GM19328 (cell line): ENCODE results near the gene BCDIN3D.
"Not testable (repeated sequence)": the region's sequence is repeated elsewhere in the genome, so short reads cannot be mapped to it uniquely, and the experiment has no call there.

ENCODE experiments used
- ATAC-seq: cut with Tn5 transposase; IDR thresholded peaks from one replicate; pipeline ENCODE4 v1.9.1; 2021; ENCODE audit warnings: mild to moderate bottlenecking, moderate library complexity; ENCODE audit not compliant: unreplicated experiment

Gene BCDIN3D, protein sequence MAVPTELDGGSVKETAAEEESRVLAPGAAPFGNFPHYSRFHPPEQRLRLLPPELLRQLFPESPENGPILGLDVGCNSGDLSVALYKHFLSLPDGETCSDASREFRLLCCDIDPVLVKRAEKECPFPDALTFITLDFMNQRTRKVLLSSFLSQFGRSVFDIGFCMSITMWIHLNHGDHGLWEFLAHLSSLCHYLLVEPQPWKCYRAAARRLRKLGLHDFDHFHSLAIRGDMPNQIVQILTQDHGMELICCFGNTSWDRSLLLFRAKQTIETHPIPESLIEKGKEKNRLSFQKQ

GRCh38 chr12:49842519-49843352 lies at the start of gene BCDIN3D:
BCDIN3D (minus strand) TSS chr12:49843106; CDS start chr12:49843087, 19 bp downstream.
- peak; percentile 73 for ATAC-seq

DNA sequence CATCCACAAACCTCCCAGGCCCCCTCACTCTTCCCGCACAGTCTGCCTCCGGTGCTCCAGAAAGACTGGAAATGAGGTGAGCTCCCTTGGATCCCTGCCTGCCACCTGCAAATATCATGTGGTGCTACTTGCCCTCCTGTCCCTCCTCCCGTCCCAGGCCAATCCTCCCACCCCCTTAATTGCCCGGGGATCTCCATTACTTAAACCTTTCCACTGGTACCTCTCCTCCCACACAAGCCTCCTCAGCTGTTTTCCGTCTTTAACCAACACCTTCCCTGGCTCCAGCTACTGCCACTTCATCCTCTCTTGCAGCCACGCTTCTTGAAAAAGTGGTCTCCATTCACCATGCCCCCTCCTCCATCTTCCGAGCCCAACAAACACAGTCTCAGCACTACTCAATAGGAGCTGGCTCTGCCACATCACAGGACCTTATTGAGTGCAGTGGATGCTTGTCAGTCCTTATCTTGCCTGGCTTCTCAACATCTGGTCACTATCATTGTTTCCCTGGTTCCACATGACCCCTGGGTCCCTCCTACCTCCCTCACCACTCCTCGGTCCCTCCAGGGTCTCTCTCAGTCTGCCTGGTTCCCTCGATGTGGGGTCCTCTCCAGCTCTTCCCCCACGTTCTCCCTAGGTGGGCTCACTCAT lies 49.3 kb upstream of the BCDIN3D start:
- no peak for ATAC-seq

GRCh38 chr12:49891476-49891875 lies 48.6 kb upstream of the BCDIN3D start:
- no peak for ATAC-seq

GRCh38 chr12:49891012-49891411 lies 48.1 kb upstream of the BCDIN3D start:
- ATAC-seq: no peak

- ATAC-seq: no peak
Measured at GRCh38 chr12:49890096-49890461, 47.2 kb upstream of the BCDIN3D start.

DNA sequence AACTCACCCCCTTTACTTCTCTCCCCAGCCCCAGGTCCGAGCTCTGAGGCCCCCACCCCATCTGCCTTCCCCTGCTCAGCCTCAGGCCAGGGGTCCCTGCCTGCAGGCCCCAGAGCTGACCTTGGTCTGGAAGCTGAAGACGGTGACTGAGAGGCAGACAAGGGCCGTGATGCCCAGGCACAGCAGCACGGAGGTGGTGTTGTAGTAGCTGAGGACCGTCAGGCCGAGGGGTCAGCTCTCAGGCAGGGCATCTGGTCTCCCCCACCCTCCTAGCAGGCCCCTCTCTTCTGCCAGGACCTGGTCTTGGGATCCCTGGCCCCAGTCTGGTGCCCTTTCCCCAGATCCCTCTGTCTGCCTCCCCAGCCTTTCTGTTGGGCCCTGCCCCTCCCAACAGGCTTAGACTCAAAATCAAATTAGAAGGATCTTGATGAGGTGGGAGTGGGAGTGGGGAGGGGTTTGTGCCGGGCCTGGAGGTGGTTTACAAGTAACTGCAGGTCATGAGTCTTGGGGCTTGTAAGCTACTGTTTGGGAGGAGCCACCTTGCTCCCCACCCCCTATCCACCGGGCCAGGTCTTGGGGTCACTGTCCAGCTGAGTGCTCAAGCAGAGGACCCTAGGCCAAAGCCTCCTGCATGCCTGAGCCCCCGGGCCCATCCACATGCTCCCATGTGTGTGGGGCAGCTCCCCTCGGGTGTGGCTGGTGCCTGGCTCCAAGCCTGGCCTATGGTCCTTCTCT lies 46.6 kb upstream of the BCDIN3D start:
- ATAC-seq: no peak

DNA sequence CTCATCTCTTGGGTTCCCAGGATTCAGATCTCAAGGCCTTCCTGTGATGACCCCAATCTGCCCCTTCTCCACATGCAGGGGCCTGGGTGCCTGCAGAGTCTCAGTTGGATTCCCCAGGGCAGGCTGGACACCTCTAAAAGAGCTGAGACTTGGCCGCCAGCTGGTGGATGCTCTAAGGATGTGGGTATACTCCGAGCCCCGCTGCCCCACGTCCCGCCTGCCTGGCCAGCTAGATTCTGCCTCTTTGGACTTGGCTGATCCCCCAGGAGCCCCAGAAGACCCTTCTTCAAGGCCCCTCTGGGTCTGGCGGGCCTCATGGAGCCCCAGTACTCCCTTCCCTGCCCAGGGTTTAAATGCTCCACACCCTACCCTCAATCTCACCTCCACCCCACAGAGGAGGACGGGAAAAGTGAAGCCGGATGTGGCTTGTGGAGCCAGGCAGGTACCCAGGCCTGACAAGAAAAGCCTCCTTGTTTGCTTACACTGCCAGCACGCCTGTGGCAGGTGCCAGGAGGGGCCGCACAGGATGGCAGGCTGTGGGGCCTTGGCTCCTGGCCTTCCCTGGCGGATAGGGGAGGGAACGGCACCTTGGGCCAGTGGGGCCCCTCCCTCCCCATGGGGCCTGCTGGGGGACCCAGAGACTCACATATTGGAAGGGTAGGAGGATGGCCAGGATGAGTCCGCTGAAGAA lies 45.7 kb upstream of the BCDIN3D start:
- no peak for ATAC-seq

DNA sequence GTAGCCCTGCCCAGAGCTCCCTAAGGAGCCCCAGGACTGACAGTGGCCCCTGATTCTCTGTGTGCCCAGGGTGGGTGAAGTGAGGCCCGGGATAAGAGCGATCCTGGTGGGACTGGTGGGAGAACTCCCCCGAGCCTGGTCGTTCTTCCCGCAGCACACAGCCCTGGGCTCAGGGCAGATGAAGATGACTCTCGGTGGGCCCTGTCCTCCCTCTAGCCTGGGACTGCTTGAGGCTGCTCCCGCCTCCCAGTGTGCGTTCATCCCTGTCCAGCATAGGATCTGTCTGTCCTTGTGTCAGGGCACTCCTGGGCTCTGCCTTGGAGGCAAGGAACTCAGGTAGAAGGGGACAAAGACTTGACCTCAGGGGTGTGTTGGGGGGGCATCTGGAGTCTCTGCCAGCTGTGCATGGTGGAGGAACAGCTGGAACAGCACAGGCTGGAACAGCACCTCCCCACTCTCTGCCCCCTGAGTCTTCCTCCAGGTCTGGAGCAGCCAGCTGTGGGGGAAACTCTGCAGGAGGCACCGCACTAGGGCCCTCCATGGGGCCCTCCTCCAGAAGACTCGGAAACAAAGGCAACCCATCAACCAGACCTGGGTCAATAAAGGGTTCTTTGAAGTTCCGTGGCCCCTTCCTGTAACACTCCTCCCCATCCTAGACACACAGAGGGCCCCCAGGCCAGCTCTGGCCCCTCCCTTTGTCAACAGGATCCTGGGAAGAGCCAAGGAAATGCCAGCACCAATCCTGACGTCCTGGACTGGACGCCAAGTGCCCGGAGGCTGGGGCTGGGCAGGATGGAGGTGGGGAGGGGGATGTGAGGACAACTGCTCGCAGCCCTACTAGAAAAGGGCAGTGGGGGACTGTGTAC lies 44.9 kb upstream of the BCDIN3D start:
- no peak for ATAC-seq

GRCh38 chr12:49887091-49887490 lies 44.2 kb upstream of the BCDIN3D start:
- no peak for ATAC-seq

DNA sequence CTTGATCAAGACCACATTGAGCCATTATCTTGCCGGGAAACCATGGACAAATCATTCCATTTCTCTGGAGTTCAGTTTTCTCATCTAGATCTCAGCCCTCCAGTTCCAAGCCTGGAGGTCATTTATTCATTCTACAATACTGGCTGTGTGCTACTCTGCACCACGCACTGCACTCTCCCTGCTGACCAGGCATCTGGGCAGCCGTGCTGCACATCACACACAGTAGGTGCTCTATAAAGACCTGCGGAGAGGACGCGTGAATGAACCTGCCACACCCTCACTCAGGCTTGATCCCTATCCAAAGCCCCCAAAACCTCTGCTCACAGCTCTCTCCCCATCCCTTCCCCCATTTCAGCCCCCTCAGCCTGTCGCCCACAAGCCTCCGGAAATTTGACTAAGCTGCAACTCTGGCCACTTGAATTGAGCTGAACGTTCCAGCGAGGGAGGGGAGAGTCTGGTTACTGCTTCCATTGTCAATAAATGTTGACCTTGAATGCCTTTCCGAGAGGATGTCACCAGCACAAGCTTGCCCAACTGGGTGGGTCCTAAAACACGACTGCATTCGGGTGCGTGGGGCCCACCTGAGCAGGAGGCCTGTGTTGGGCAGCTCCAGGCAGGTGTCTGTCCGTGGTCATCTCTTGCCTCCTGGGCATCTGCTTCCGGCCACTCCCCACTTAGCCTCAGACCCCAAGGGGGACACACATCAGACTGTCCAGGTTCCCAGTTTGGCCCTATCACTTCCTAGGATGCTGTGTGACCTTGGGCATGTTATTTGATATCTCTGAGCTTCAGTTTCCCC lies 43.0 kb upstream of the BCDIN3D start:
- ATAC-seq: no peak

- ATAC-seq: no peak
Measured at GRCh38 chr12:49885118-49885517, 42.2 kb upstream of the BCDIN3D start.

- no peak for ATAC-seq
Measured at GRCh38 chr12:49882851-49883464, 40.1 kb upstream of the BCDIN3D start.

- ATAC-seq: no peak
Measured at GRCh38 chr12:49882248-49882850, 39.4 kb upstream of the BCDIN3D start.

DNA sequence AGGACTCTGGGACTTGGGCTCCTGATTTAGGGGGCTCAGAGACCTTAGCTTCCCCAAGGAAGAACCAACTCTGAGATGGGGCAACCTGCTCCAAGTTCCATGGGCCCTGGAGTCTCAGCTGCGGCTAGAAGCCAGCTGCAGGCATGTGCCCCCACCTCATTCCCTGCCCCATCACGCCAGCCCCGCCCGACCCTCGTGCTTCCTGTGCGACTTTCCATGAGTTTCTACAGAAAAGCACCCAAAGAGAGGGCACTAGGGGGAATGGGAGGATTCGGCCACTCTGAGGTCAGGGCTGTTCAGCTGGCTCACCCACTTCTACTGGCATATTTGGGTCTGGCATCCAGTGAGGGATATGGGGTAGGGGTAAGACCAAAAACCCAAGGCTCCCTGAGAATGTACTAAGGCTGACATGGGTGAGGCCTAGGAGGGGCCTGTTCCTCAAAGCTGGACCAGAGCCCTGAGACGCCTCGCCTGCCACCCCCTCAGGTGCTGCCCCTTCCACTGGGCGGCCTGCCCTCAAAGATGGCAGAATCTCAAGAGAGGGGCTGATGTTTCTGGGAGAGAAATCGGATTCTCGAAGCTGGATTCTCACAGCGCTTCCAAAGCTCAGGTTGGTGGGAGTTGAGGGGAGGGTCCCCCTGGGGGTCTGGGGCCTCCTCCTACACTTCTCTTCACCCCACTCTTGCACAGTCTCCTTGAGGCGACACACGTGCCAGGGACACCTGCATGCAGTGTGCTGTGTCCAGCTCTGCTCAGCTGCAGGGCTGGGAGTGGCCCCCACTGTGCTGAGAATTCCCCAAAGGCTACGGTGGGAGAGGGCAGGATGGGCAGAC lies 38.7 kb upstream of the BCDIN3D start:
- no peak for ATAC-seq

GRCh38 chr12:49880756-49881414 lies 38.0 kb upstream of the BCDIN3D start:
- no peak for ATAC-seq

DNA sequence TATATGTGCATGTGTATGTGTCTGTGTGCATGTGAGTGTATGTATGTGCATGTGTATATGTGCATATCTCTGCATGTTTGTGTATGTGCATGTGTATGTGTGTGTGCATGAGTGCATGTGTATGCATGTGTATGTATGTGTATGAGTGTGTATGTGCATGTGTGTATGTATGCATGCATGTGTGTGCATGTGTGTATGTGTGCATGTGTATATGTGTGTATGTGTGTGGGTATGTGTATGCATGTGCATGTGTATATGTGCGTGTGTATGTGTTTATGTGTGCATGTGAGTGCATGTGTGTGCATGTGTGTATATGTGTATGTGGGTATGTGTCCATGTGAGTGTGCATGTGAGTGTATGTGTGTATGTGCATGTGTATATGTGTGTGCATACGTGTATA lies 36.2 kb upstream of the BCDIN3D start:
- not testable (repeated sequence) for ATAC-seq

DNA sequence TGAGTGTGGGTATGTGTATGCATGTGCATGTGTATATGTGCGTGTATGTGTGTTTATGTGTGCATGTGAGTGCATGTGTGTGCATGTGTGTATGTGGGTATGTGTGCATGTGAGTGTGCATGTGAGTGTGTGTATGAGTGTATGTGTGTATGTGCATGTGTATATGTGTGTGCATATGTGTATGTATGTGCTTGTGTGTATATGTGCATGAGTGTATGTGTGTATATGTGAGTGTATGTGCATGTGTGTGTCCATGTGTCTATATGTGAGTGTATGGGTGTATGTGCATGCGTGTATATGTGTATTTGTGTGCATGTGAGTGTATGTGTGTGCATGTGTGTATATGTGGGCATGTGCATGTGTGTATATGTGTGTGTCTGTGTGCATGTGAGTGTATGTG lies 35.1 kb upstream of the BCDIN3D start:
- no peak for ATAC-seq
